Tibial nerve (tissue), 4 donors: Measurements from ENCODE around the gene MAP4K4.

Source experiments
- CTCF ChIP-seq, 5 experiments: fragments of 200-600 bp in 3 of 5; fragments of 450-650 bp in 2 of 5; sonication (generic) in 3 of 5; IDR thresholded peaks; one replicate each; pipeline ENCODE4 v1.5.1; 2016 to 2019; ENCODE audit warnings: antibody characterized with exemption in 5 of 5, mild to moderate bottlenecking in 3 of 5, moderate library complexity in 2 of 5
- EP300 ChIP-seq, 2 donors: sonication (generic); formaldehyde crosslinking; IDR thresholded peaks; one replicate each; pipeline ENCODE4 v1.6.1; 2017; ENCODE audit warnings: antibody characterized with exemption in 2 of 2, mild to moderate bottlenecking in 1 of 2
- POLR2A ChIP-seq, 2 donors: fragments of 450-650 bp; IDR thresholded peaks; one replicate each; pipeline ENCODE4 v1.6.1; 2017; ENCODE audit warnings: antibody characterized with exemption in 2 of 2, mild to moderate bottlenecking in 2 of 2, moderate library complexity in 2 of 2

DNA sequence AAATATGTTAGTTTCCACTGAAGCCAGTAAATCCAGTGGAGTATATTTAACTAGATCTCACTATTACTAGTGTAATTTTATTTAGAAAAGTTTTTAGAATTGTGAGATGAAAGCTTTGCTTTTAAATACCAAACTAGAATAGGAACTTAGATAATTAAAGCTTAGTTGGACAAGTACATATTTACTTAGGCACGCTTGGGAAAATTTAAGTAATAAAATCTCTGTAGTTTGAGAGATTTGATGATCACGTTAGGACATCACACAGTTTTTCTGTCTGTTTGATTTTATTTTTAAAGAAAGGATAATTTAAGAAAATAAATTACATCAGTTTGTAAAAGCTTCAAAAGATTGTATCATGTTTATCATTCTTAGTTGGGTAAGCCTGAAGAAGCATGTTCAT lies 153.5 kb downstream of the MAP4K4 start:
- no peak for TF ChIP-seq POLR2A (IDR thresholded peaks at IDR 0.05)
- TF ChIP-seq CTCF (IDR thresholded peaks at IDR 0.05), result no peak
- TF ChIP-seq EP300 (IDR thresholded peaks at IDR 0.05), result no peak
